GM12878 (cell line): ENCODE data around the gene SNRK. TPM values are rescaled to one million over a fixed set of nuclear protein-coding genes. Genes with fewer than 3 reads are reported as not detected.

Experiments used
- CBFB ChIP-seq: IDR thresholded peaks from 2 replicates; pipeline ENCODE4 v1.6.1; 2016; ENCODE audit warnings: antibody characterized with exemption, low read depth
- FOXM1 ChIP-seq: IDR thresholded peaks from 2 replicates; pipeline ENCODE4 v1.6.1; 2012; ENCODE audit warnings: low read depth, mild to moderate bottlenecking, inconsistent platforms, low read length, moderate library complexity
- MEF2B ChIP-seq: fragments of 450-650 bp; IDR thresholded peaks from 2 replicates; pipeline ENCODE4 v1.6.1; 2018; ENCODE audit warnings: mild to moderate bottlenecking, moderate library complexity; ENCODE audit not compliant: partially characterized antibody, poor library complexity, severe bottlenecking
- POLR2A ChIP-seq: IDR thresholded peaks from 2 replicates; pipeline ENCODE4 v1.6.1; 2011; ENCODE audit warnings: low read depth, mild to moderate bottlenecking, low read length
- SIN3A ChIP-seq: IDR thresholded peaks from 2 replicates; pipeline ENCODE4 v1.6.1; 2012; ENCODE audit warnings: low read depth, low read length, improper control_type of control experiment
- STAT1 ChIP-seq: fragments of 450-650 bp; conservative IDR thresholded peaks from 2 replicates; pipeline ENCODE4 v1.6.1; 2014; ENCODE audit warnings: antibody characterized with exemption, mild to moderate bottlenecking
- TAF1 ChIP-seq: IDR thresholded peaks from 2 replicates; pipeline ENCODE4 v1.6.1; 2011; ENCODE audit warnings: mild to moderate bottlenecking, low read depth, low read length, borderline replicate concordance
- polyA plus RNA-seq, 11 experiments: library from polyadenylated mRNA; depleted of rRNA in 4 of 11; unstranded in 6 of 11; stranded (reverse) in 5 of 11; fragments of >200 nt; fragmentation: Nextera tagmentation in 4 of 11; fragmentation: Illumina TruSeq in 1 of 11; extraction: Ambion mirVana in 4 of 11; extraction: Trizol in 1 of 11; gene quantifications; 1 replicate in 1 of 11; 2 replicates in 10 of 11; pipeline versions ENCODE4 v1.2.1 to v1.2.3, GENCODE V29; 2011 to 2016; ENCODE audit warnings: inconsistent platforms in 2 of 11, missing spikeins in 2 of 11, low read depth in 1 of 11
- total RNA-seq, 4 experiments: library from RNA; depleted of rRNA in 3 of 4; stranded (reverse); fragments of >200 nt in 3 of 4; fragmentation: Illumina TruSeq in 1 of 4; extraction: Trizol in 1 of 4; gene quantifications; 2 replicates each; pipeline versions ENCODE4 v1.2.1 to v1.2.3, GENCODE V29; 2013 to 2021
- TF ChIP-seq, protein P1 (sequence below): fragments of 450-650 bp; formaldehyde crosslinking; IDR thresholded peaks from 2 replicates; pipeline ENCODE4 v1.4.0; 2022; ENCODE audit warnings: mild to moderate bottlenecking, moderate library complexity
- TF ChIP-seq, protein P2 (sequence below): fragments of 450-650 bp; IDR thresholded peaks from 2 replicates; pipeline ENCODE4 v1.6.1; 2016; ENCODE audit warnings: mild to moderate bottlenecking, moderate library complexity, borderline replicate concordance

SNRK gene
- total and polyA plus RNA-seq, 10 of the 15 experiments (the other 5 are each of a cell fraction or from before 2014, with no cell fraction given) = 1.6 to 12.1 (median 7.6) TPM

GRCh38 chr3:43343185-43343584 is 56.8 kb downstream of the SNRK start (continued):
- TF ChIP-seq, protein P1, sequence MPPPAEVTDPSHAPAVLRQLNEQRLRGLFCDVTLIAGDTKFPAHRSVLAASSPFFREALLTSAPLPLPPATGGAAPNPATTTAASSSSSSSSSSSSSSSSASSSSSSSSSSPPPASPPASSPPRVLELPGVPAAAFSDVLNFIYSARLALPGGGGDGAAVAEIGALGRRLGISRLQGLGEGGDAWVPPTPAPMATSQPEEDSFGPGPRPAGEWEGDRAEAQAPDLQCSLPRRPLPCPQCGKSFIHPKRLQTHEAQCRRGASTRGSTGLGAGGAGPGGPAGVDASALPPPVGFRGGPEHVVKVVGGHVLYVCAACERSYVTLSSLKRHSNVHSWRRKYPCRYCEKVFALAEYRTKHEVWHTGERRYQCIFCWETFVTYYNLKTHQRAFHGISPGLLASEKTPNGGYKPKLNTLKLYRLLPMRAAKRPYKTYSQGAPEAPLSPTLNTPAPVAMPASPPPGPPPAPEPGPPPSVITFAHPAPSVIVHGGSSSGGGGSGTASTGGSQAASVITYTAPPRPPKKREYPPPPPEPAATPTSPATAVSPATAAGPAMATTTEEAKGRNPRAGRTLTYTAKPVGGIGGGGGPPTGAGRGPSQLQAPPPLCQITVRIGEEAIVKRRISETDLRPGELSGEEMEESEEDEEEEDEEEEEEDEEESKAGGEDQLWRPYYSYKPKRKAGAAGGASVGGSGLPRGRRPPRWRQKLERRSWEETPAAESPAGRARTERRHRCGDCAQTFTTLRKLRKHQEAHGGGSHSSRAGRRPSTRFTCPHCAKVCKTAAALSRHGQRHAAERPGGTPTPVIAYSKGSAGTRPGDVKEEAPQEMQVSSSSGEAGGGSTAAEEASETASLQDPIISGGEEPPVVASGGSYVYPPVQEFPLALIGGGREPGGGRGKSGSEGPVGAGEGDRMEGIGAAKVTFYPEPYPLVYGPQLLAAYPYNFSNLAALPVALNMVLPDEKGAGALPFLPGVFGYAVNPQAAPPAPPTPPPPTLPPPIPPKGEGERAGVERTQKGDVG (CRISPR knock-in tag) = no peak
- no peak for TF ChIP-seq POLR2A
- TF ChIP-seq MEF2B = no peak
- no peak for TF ChIP-seq FOXM1
- TF ChIP-seq, protein P2, sequence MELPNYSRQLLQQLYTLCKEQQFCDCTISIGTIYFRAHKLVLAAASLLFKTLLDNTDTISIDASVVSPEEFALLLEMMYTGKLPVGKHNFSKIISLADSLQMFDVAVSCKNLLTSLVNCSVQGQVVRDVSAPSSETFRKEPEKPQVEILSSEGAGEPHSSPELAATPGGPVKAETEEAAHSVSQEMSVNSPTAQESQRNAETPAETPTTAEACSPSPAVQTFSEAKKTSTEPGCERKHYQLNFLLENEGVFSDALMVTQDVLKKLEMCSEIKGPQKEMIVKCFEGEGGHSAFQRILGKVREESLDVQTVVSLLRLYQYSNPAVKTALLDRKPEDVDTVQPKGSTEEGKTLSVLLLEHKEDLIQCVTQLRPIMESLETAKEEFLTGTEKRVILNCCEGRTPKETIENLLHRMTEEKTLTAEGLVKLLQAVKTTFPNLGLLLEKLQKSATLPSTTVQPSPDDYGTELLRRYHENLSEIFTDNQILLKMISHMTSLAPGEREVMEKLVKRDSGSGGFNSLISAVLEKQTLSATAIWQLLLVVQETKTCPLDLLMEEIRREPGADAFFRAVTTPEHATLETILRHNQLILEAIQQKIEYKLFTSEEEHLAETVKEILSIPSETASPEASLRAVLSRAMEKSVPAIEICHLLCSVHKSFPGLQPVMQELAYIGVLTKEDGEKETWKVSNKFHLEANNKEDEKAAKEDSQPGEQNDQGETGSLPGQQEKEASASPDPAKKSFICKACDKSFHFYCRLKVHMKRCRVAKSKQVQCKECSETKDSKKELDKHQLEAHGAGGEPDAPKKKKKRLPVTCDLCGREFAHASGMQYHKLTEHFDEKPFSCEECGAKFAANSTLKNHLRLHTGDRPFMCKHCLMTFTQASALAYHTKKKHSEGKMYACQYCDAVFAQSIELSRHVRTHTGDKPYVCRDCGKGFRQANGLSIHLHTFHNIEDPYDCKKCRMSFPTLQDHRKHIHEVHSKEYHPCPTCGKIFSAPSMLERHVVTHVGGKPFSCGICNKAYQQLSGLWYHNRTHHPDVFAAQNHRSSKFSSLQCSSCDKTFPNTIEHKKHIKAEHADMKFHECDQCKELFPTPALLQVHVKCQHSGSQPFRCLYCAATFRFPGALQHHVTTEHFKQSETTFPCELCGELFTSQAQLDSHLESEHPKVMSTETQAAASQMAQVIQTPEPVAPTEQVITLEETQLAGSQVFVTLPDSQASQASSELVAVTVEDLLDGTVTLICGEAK = no peak
- no peak for TF ChIP-seq SIN3A
- TF ChIP-seq CBFB = no peak
- TF ChIP-seq STAT1 = no peak
- TF ChIP-seq TAF1 = no peak
- TF ChIP-seq, all 136 proteins: peak for 0
